GM23248 (cell line): ENCODE data around the gene NCKIPSD.

Experiments used
- EZH2 ChIP-seq: fragments of 200-600 bp; sonication (generic); IDR thresholded peaks from 2 replicates; pipeline ENCODE4 v1.6.1; 2018; ENCODE audit warnings: antibody characterized with exemption, mild to moderate bottlenecking; ENCODE audit not compliant: insufficient read depth, poor library complexity, severe bottlenecking
- EZH2phosphoT487 ChIP-seq: fragments of 200-600 bp; sonication (generic); IDR thresholded peaks from 2 replicates; pipeline ENCODE4 v1.6.1; 2018; ENCODE audit warnings: antibody characterized with exemption, moderate library complexity, mild to moderate bottlenecking, low read depth; ENCODE audit not compliant: insufficient read depth

DNA sequence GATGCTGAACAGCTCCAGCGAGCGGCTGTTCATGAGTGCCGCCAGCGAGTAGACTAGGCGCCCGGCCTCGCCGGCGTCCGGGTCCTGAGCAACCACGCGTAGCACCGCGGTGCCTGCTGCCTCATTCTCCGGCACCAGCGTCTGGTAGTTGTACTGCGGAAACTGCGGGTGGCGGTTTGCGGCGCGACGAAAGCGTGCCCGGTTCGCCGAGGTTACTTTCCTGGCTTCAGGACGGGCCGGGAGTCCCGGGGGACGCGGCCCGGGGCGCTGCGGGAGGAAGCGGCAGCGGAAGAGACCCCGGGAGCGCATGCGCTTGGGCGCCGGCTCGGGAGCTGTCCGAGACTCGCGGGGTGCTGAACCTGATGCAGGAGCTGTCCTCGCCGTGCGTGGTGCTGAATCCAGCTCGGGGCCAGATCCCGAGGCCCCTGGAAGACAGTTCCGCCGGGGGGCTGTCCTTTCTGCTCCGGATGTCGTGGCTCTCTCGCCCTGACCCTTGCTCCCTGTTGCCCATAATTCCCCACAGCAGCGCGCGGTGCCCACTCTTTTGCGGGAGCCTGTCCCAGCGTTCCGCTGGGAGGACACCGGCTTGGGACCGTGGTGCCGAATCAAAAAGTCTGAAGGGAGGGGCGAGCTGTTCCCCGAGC lies 24.1 kb downstream of the NCKIPSD start:
- TF ChIP-seq EZH2: no peak
- no peak for TF ChIP-seq EZH2phosphoT487
